K562 (cell line): ENCODE results near the gene HDAC7. TPM values are rescaled to one million over a fixed set of nuclear protein-coding genes. Genes with fewer than 3 reads are reported as not detected.

ENCODE experiments used
- ATAC-seq: fragments of 200-7000 bp; cut with Tn5 transposase; 3 replicates; pipeline ENCODE4 v1.9.1; 2020; ENCODE audit warnings: moderate library complexity
- BruUV-seq: library from RNA; stranded (reverse); fragments of 400-500 nt; replicated peaks from 2 replicates; lab custom pipeline; 2021; lab: Mats Ljungman, UMichigan
- CTCF ChIA-PET: fragments of 300-600 bp; formaldehyde crosslinking; extraction: SDS; loops from one replicate; lab custom pipeline; 2021; ENCODE audit warnings: low intra/inter-chr PET ratio; lab: Yijun Ruan, JAX
- POLR2A ChIA-PET: fragments of 300-600, 350-650 bp; sonication (Branson Sonifier 250); formaldehyde crosslinking; extraction: SDS; loops from one replicate; lab custom pipeline; 2021; ENCODE audit warnings: antibody characterized with exemption, inconsistent platforms; lab: Yijun Ruan, JAX
- DNase-seq, 4 experiments: peaks; one replicate each; pipeline versions ENCODE4 v3.0.0 to v3.0.0-alpha.2; 2011 to 2018; ENCODE audit warnings: low spot score in 3 of 4, mixed read lengths in 3 of 4; ENCODE audit errors: extremely low read depth in 1 of 4
- FAIRE-seq: peaks from 2 replicates; lab custom pipeline; 2011; peaks lifted over from hg19 to GRCh38; lab: Jason Lieb, UNC
- H2AFZ ChIP-seq: 2 replicates; pipeline ENCODE4 v1.6.0; 2011; ENCODE audit warnings: low read depth, low read length, control low read depth, inconsistent platforms
- H3K27ac ChIP-seq: fragments of 200-600 bp; 3 replicates; pipeline ENCODE4 v1.8.0; 2011; ENCODE audit warnings: low read depth, mild to moderate bottlenecking, control low read depth, inconsistent platforms, low read length, moderate library complexity, mixed read lengths; ENCODE audit errors: extremely low read depth
- H3K27me3 ChIP-seq, 2 experiments: fragments of 300-600 bp in 1 of 2; 2 replicates in 1 of 2; 3 replicates in 1 of 2; pipeline versions ENCODE4 v1.6.0 to v1.8.0; 2011; ENCODE audit warnings: inconsistent platforms in 2 of 2, low read length in 2 of 2, mild to moderate bottlenecking in 1 of 2, mixed read lengths in 1 of 2, moderate library complexity in 1 of 2; ENCODE audit not compliant: control insufficient read depth in 2 of 2, insufficient read depth in 2 of 2
- H3K36me3 ChIP-seq: fragments of 300-600 bp; 3 replicates; pipeline ENCODE4 v1.8.0; 2011; ENCODE audit warnings: mild to moderate bottlenecking, low read length, inconsistent platforms; ENCODE audit not compliant: control insufficient read depth, insufficient read depth
- H3K4me1 ChIP-seq, 2 experiments: fragments of 200-600 bp in 1 of 2; replicated peaks in 1 of 2; 2 replicates in 1 of 2; 3 replicates in 1 of 2; pipeline versions ENCODE4 v1.5.1 to v1.8.0; 2011; ENCODE audit warnings: inconsistent platforms in 2 of 2, low read length in 2 of 2, mild to moderate bottlenecking in 1 of 2, mixed read lengths in 1 of 2, moderate library complexity in 1 of 2; ENCODE audit not compliant: control insufficient read depth in 2 of 2, insufficient read depth in 2 of 2
- H3K4me2 ChIP-seq: 2 replicates; pipeline ENCODE4 v1.6.1; 2011; ENCODE audit warnings: low read length, control low read depth, inconsistent platforms, mixed read lengths; ENCODE audit not compliant: insufficient read depth
- H3K4me3 ChIP-seq: fragments of 200-600 bp; sonication (generic), shearing (Covaris generic); 2 replicates; pipeline ENCODE4 v1.5.1; 2016; ENCODE audit warnings: control low read depth, inconsistent platforms
- H3K79me2 ChIP-seq: fragments of 200-600 bp; 3 replicates; pipeline ENCODE4 v1.8.0; 2011; ENCODE audit warnings: low read length, inconsistent platforms; ENCODE audit not compliant: control insufficient read depth, insufficient read depth
- H3K9ac ChIP-seq, 2 experiments: 2 replicates each; pipeline versions ENCODE4 v1.6.0 to v1.6.1; 2011; ENCODE audit warnings: low read depth in 2 of 2, low read length in 2 of 2, control low read depth in 1 of 2, inconsistent platforms in 1 of 2, mild to moderate bottlenecking in 1 of 2, mixed read lengths in 1 of 2; ENCODE audit not compliant: insufficient read depth in 1 of 2
- H3K9me1 ChIP-seq: one replicate; pipeline ENCODE4 v1.6.0; 2011; ENCODE audit warnings: inconsistent platforms, mild to moderate bottlenecking, low read length, moderate library complexity; ENCODE audit not compliant: control insufficient read depth, insufficient read depth
- H3K9me3 ChIP-seq: replicated peaks from 2 replicates; pipeline ENCODE4 v1.5.1; 2011; ENCODE audit warnings: low read depth, low read length, inconsistent platforms; ENCODE audit not compliant: control insufficient read depth, insufficient read depth
- H4K20me1 ChIP-seq: replicated peaks from 2 replicates; pipeline ENCODE4 v1.6.1; 2011; ENCODE audit warnings: low read length, inconsistent platforms, mixed read lengths; ENCODE audit not compliant: control insufficient read depth, insufficient read depth
- L3MBTL2 ChIP-seq: fragments of 450-650 bp; IDR thresholded peaks from 2 replicates; pipeline ENCODE4 v1.6.1; 2016; ENCODE audit warnings: mild to moderate bottlenecking, moderate library complexity
- RAD21 ChIP-seq, 2 experiments: fragments of 250-450 bp in 1 of 2; fragments of 450-650 bp in 1 of 2; sonication (Bioruptor Pico) in 1 of 2; formaldehyde crosslinking in 1 of 2; IDR thresholded peaks in 1 of 2; conservative IDR thresholded peaks in 1 of 2; 2 replicates each; pipeline versions ENCODE4 v1.4.0 to v1.8.0; 2020 to 2022; ENCODE audit warnings: mild to moderate bottlenecking in 2 of 2, moderate library complexity in 1 of 2
- RB1 ChIP-seq: fragments of 450-650 bp; IDR thresholded peaks from 2 replicates; pipeline ENCODE4 v1.6.1; 2017; ENCODE audit warnings: low read depth, mild to moderate bottlenecking
- REST ChIP-seq, 2 experiments: fragments of 450-650 bp; formaldehyde crosslinking in 1 of 2; IDR thresholded peaks; 2 replicates each; pipeline versions ENCODE4 v1.4.0 to v1.6.1; 2014 to 2020; ENCODE audit warnings: mild to moderate bottlenecking in 2 of 2, borderline replicate concordance in 1 of 2, low read depth in 1 of 2
- SMAD3 ChIP-seq: fragments of 450-650 bp; formaldehyde crosslinking; conservative IDR thresholded peaks from 2 replicates; pipeline ENCODE4 v1.4.0; 2020; ENCODE audit warnings: mild to moderate bottlenecking
- SMAD4 ChIP-seq: fragments of 250-450 bp; sonication (Bioruptor Pico); conservative IDR thresholded peaks from 2 replicates; pipeline ENCODE4 v1.8.0; 2021; ENCODE audit warnings: inconsistent platforms, mild to moderate bottlenecking, moderate library complexity
- SMC3 ChIP-seq: conservative IDR thresholded peaks from 2 replicates; pipeline ENCODE4 v1.6.1; 2011; ENCODE audit warnings: low read depth, low read length, improper control_type of control experiment; ENCODE audit not compliant: insufficient read depth
- TBL1XR1 ChIP-seq, 2 experiments: IDR thresholded peaks; 2 replicates each; pipeline ENCODE4 v1.6.1; 2012; ENCODE audit warnings: improper control_type of control experiment in 2 of 2, low read length in 2 of 2, mild to moderate bottlenecking in 1 of 2
- ZKSCAN1 ChIP-seq: fragments of 150-350 bp; IDR thresholded peaks from 2 replicates; pipeline ENCODE4 v1.6.1; 2016; ENCODE audit warnings: low read depth, low read length
- WGBS: fragments of 100-300 bp; shearing (Covaris generic); methylation state at CpG from one replicate; pipeline ENCODE4 v1.1.6; 2016; ENCODE audit warnings: low coverage, mixed read lengths; ENCODE audit not compliant: insufficient coverage; ENCODE audit errors: missing lambda C conversion rate; 5-methylcytosine and 5-hydroxymethylcytosine counted together
- in situ Hi-C: fragments of 300-500 bp; cut with MboI; formaldehyde crosslinking; loops from 4 replicates; pipeline ENCODE4 v1.15.0; 2018; ENCODE audit warnings: inconsistent platforms, mixed read lengths
- intact Hi-C: fragments of 100-400 bp; cut with micrococcal nuclease; formaldehyde crosslinking; loops from 2 replicates; pipeline ENCODE4 v1.14.2; 2022
- polyA plus RNA-seq, 8 experiments: library from polyadenylated mRNA; depleted of rRNA in 4 of 8; stranded (reverse) in 5 of 8; unstranded in 3 of 8; fragments of >200 nt; fragmentation: Nextera tagmentation in 2 of 8; fragmentation: Illumina TruSeq in 1 of 8; extraction: Ambion mirVana in 2 of 8; extraction: Trizol in 1 of 8; gene quantifications; 2 replicates each; pipeline versions ENCODE4 v1.2.1 to v1.2.3, GENCODE V29; 2011 to 2014; ENCODE audit warnings: inconsistent platforms in 1 of 8, missing spikeins in 1 of 8
- total RNA-seq, 7 experiments: library from RNA; depleted of rRNA in 6 of 7; stranded (reverse); fragments of >200 nt in 6 of 7; fragmentation: Illumina TruSeq in 2 of 7; extraction: Trizol in 2 of 7; gene quantifications; 2 replicates each; pipeline versions ENCODE4 v1.2.1 to v1.2.3, GENCODE V29; 2011 to 2021; ENCODE audit warnings: low replicate concordance in 1 of 7

HDAC7 gene
- total and polyA plus RNA-seq, 9 of the 15 experiments (the other 6 are each of a cell fraction or from before 2014, with no cell fraction given), result 2.5 to 129 (median 31.1) TPM

GRCh38 chr12:47838286-47838931 is 18.7 kb upstream of the HDAC7 start (continued):
- peak; percentile 61; the same call in 1 of the 2 replicates for TF ChIP-seq SMC3
- TF ChIP-seq SMAD3 (CRISPR knock-in tag), result no peak
- no peak for TF ChIP-seq L3MBTL2

GRCh38 chr12:47837190-47838171 is 17.8 kb upstream of the HDAC7 start:
- Histone ChIP-seq H3K27ac (no peak overlapping the region), H2AFZ (peak overlapping the region; percentile 46; the same call in 1 of the 2 replicates), H3K9me3 (no peaks in the 10 kb centered on the region), H4K20me1 (no peaks in the 10 kb centered on the region), H3K36me3 (no peaks in the 10 kb centered on the region), H3K4me3 (no peak overlapping the region), H3K9ac (no peak overlapping the region), H3K4me2 (no peak overlapping the region), H3K9me1 (peaks cover 4% of the 10 kb centered on the region), H3K27me3 (no peaks in the 10 kb centered on the region; a peak in 1 of 5 replicates), H3K4me1 (peaks cover 34 to 56% of the 10 kb centered on the region in 2 experiments), H3K79me2 (no peaks in the 10 kb centered on the region)
- 41% methylated on average over 13 of the region's 13 CpGs for WGBS
- peak; percentile 39 for ATAC-seq
- in situ Hi-C loops, result loop anchor here (5.0 kb wide), 2 partner anchors 50 to 125 kb away; no protein-coding TSS in a partner anchor
- ChIA-PET CTCF (interaction anchor here (0.6 to 4.0 kb wide), 11 partner anchors 18 to 804 kb away, joined by 3 to 59 read pairs (median 4); partner anchors contain the start of genes HDAC7 and RAPGEF3), POLR2A (interaction anchor here (0.6 to 2.2 kb wide), 9 partner anchors 11 to 269 kb away, joined by 3 to 5 read pairs (median 3); no protein-coding TSS in a partner anchor)
- peak; percentile 86 for FAIRE-seq
- no TSS peak for BruUV-seq
- intact Hi-C loops, result loop anchor here (1.0 to 5.0 kb wide), 8 partner anchors 18 to 327 kb away; partner anchors contain the start of gene HDAC7
- peak; percentile 71 to 86 (median 72) for DNase-seq
- TF ChIP-seq REST (IDR thresholded peaks at IDR 0.05; ENCODE audit: borderline replicate concordance) (peak; percentile 92), REST (CRISPR knock-in tag; IDR thresholded peaks at IDR 0.05; ENCODE audit: low read depth) (no peak), TBL1XR1 (IDR thresholded peaks at IDR 0.05; ENCODE audit: low read length in 2 of 2) (no peak), SMAD4 (CRISPR knock-in tag) (peak; percentile 45; the same call in 1 of the 2 replicates), RAD21 (CRISPR knock-in tag; conservative IDR thresholded peaks at IDR 0.05 in 1 of 2, IDR thresholded peaks at IDR 0.05 in 1 of 2) (peak; percentile 89 to 96), RB1 (peak; percentile 70; the same call in 1 of the 2 replicates), ZKSCAN1 (peak; percentile 64; the same call in 1 of the 2 replicates)
